LNCaP clone FGC (cell line): ENCODE data around the gene NT5DC2.

Experiments used
- DNase-seq: peaks from one replicate; pipeline ENCODE4 v3.0.0-alpha.2; 2011; ENCODE audit warnings: low read depth
- H3K4me3 ChIP-seq: 2 replicates; pipeline ENCODE4 v1.5.1; 2011; ENCODE audit warnings: mild to moderate bottlenecking, low read depth, low read length, control low read depth
- CTCF ChIP-seq: IDR thresholded peaks from 2 replicates; pipeline ENCODE4 v1.5.1; 2012; ENCODE audit warnings: mild to moderate bottlenecking; ENCODE audit not compliant: control insufficient read depth, insufficient read depth; ENCODE audit errors: extremely low read depth

Gene NT5DC2

GRCh38 chr3:52533623-52534280 lies at the start of gene NT5DC2:
Gene NT5DC2 (minus strand): TSS chr3:52533857. CDS start chr3:52533737, 120 bp downstream.
- no peak for DNase-seq
- TF ChIP-seq CTCF, result no peak
- peak within 1 kb of the TSS; percentile 67 for H3K4me3 ChIP-seq

- H3K4me3 ChIP-seq, result no peak overlapping the region
- no peak for DNase-seq
- no peak for TF ChIP-seq CTCF
These were observed 40.7 kb upstream of the NT5DC2 start for GRCh38 chr3:52574056-52574965.

GRCh38 chr3:52572221-52572620 lies 38.6 kb upstream of the NT5DC2 start:
- TF ChIP-seq CTCF, result no peak
- no peak overlapping the region for H3K4me3 ChIP-seq
- DNase-seq, result no peak

GRCh38 chr3:52570076-52570475 lies 36.4 kb upstream of the NT5DC2 start:
- no peak overlapping the region for H3K4me3 ChIP-seq
- DNase-seq, result no peak
- no peak for TF ChIP-seq CTCF

- DNase-seq, result no peak
- no peak for TF ChIP-seq CTCF
- no peak overlapping the region for H3K4me3 ChIP-seq
These were observed 34.4 kb upstream of the NT5DC2 start for GRCh38 chr3:52568069-52568468.

GRCh38 chr3:52563984-52564383 lies 30.3 kb upstream of the NT5DC2 start:
- no peak overlapping the region for H3K4me3 ChIP-seq
- TF ChIP-seq CTCF, result no peak
- DNase-seq, result no peak
